ENCODE results near the gene RASGRF1. TPM values are rescaled to one million over a fixed set of nuclear protein-coding genes. Genes with fewer than 3 reads are reported as not detected.

Gene RASGRF1
- total RNA-seq, 1 donor from 2014 or later, result 0.07 TPM

- Mint-ChIP-seq H3K4me1 (no peaks in the 10 kb centered on the region), H3K27me3 (ENCODE audit: low read depth) (peaks cover 2% of the 10 kb centered on the region), H3K4me3 (no peak overlapping the region), H3K36me3 (peaks cover 2% of the 10 kb centered on the region), H3K9me3 (peaks cover 15% of the 10 kb centered on the region), H3K27ac (no peak overlapping the region)
- no peak for DNase-seq (ENCODE audit: low spot score in 2 of 2, unreplicated experiment in 2 of 2)
- TF ChIP-seq, protein P1, sequence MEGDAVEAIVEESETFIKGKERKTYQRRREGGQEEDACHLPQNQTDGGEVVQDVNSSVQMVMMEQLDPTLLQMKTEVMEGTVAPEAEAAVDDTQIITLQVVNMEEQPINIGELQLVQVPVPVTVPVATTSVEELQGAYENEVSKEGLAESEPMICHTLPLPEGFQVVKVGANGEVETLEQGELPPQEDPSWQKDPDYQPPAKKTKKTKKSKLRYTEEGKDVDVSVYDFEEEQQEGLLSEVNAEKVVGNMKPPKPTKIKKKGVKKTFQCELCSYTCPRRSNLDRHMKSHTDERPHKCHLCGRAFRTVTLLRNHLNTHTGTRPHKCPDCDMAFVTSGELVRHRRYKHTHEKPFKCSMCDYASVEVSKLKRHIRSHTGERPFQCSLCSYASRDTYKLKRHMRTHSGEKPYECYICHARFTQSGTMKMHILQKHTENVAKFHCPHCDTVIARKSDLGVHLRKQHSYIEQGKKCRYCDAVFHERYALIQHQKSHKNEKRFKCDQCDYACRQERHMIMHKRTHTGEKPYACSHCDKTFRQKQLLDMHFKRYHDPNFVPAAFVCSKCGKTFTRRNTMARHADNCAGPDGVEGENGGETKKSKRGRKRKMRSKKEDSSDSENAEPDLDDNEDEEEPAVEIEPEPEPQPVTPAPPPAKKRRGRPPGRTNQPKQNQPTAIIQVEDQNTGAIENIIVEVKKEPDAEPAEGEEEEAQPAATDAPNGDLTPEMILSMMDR (IDR thresholded peaks at IDR 0.05; ENCODE audit: unreplicated experiment), result no peak
These were observed 67.1 kb downstream of the RASGRF1 start for GRCh38 chr15:79023546-79023890.

- H3K4me3 Mint-ChIP-seq, result no peak overlapping the region
- no peaks in the 10 kb centered on the region for H3K27me3 Mint-ChIP-seq (ENCODE audit: low read depth)
- no peaks in the 10 kb centered on the region for H3K4me1 Mint-ChIP-seq
- H3K36me3 Mint-ChIP-seq, result no peaks in the 10 kb centered on the region
- no peak for DNase-seq (ENCODE audit: low spot score in 2 of 2, unreplicated experiment in 2 of 2)
- H3K9me3 Mint-ChIP-seq, result peaks cover 2% of the 10 kb centered on the region
- TF ChIP-seq, protein P1 (IDR thresholded peaks at IDR 0.05; ENCODE audit: unreplicated experiment), result no peak
- no peak overlapping the region for H3K27ac Mint-ChIP-seq
These were observed 71.6 kb downstream of the RASGRF1 start for GRCh38 chr15:79018960-79019359.

- TF ChIP-seq, protein P1 (IDR thresholded peaks at IDR 0.05; ENCODE audit: unreplicated experiment), result no peak
- DNase-seq (ENCODE audit: low spot score in 2 of 2, unreplicated experiment in 2 of 2), result no peak
- Mint-ChIP-seq H3K4me1 (no peaks in the 10 kb centered on the region), H3K9me3 (no peaks in the 10 kb centered on the region), H3K36me3 (no peaks in the 10 kb centered on the region), H3K27me3 (ENCODE audit: low read depth) (no peaks in the 10 kb centered on the region), H3K27ac (no peak overlapping the region), H3K4me3 (no peak overlapping the region)
These were observed 72.6 kb downstream of the RASGRF1 start for GRCh38 chr15:79017953-79018352.

DNA sequence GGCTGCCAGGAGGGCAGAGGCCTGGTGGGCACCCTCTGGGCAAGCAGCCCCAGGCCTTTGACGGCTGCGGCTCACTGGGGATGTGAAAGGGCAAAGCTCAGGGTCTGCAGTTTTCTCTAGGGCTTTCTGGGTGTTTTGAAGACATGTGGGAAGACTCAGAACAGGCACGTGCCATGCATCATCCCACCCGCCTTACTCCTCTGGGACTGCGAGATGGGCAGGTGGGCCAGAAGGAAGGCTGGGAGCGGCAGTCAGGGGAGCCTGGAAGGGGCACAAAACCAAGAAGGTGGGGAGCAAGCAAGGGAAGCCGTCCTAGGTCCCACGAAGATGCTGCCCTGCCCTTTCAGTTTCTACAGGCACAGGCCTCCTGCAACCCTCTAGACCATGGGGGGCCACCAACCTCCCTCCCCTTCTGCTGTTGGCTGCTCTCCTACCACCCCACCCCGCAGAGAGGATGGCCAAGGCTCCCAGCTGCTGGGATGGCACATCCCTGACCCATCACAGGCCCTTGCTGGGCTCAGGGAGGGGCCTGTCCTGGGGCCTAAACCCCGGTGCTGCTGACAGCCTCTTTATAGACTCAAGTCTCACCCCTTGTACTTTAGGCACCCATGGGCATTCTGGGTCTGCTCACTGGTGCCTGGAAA is 73.9 kb downstream of the RASGRF1 start:
- DNase-seq (ENCODE audit: low spot score in 2 of 2, unreplicated experiment in 2 of 2), result no peak
- Mint-ChIP-seq H3K36me3 (no peaks in the 10 kb centered on the region), H3K9me3 (no peaks in the 10 kb centered on the region), H3K4me3 (no peak overlapping the region), H3K4me1 (no peaks in the 10 kb centered on the region), H3K27me3 (ENCODE audit: low read depth) (no peaks in the 10 kb centered on the region), H3K27ac (no peak overlapping the region)
- TF ChIP-seq, protein P1 (IDR thresholded peaks at IDR 0.05; ENCODE audit: unreplicated experiment), result no peak

DNA sequence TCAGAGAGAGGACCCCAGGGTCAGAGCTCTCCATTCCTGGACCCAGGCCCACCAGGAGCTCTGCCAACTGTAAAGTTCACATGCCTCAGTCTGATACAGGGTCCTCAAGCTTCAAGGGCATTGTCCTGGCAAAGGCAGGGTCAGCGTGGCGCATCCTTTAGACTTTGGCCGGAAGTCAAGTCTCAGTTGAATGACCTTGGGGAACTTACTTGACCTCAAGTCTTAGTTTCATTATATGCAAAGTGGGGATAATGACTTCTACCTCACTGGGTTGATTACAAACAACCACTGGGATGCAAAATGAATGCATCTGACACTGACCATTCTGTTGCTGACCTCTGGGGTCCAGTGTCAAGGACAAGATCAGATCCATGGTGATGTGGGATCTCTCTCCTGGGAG is 75.2 kb downstream of the RASGRF1 start:
- Mint-ChIP-seq H3K36me3 (no peaks in the 10 kb centered on the region), H3K27ac (no peak overlapping the region), H3K27me3 (ENCODE audit: low read depth) (no peaks in the 10 kb centered on the region), H3K9me3 (no peaks in the 10 kb centered on the region), H3K4me3 (no peak overlapping the region), H3K4me1 (no peaks in the 10 kb centered on the region)
- DNase-seq (ENCODE audit: low spot score in 2 of 2, unreplicated experiment in 2 of 2), result no peak
- TF ChIP-seq, protein P1 (IDR thresholded peaks at IDR 0.05; ENCODE audit: unreplicated experiment), result no peak

DNA sequence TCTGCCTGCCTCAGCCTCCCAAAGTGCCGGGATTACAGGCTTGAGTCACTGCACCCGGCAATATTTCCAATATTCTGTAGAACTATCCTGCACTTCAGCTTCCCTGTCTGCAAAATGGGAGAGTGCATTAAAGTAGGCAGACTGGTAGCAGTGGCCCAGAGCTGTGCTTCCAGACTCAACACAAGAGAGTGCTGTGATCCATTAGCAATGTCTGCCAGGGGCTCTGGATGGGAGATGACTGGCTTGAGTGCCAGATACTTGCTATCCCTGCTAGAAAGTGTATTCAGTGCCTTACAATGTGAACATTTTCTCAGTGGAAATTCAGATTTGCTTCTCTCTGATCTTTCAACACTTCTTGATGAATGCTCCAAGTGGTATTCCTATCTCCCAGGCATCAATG is 80.3 kb downstream of the RASGRF1 start:
- DNase-seq (ENCODE audit: low spot score in 2 of 2, unreplicated experiment in 2 of 2), result no peak
- TF ChIP-seq, protein P1 (IDR thresholded peaks at IDR 0.05; ENCODE audit: unreplicated experiment), result no peak
- H3K36me3 Mint-ChIP-seq, result no peaks in the 10 kb centered on the region
- no peak overlapping the region for H3K27ac Mint-ChIP-seq
- H3K27me3 Mint-ChIP-seq (ENCODE audit: low read depth), result no peaks in the 10 kb centered on the region
- no peaks in the 10 kb centered on the region for H3K4me1 Mint-ChIP-seq
- H3K4me3 Mint-ChIP-seq, result no peak overlapping the region
- H3K9me3 Mint-ChIP-seq, result no peaks in the 10 kb centered on the region

Data from mesothelial cell of epicardium (in vitro differentiated cells).